ENCODE measurements around the gene SYT7. TPM values are rescaled to one million over a fixed set of nuclear protein-coding genes. Genes with fewer than 3 reads are reported as not detected.

Gene SYT7
- total RNA-seq, 1 donor from 2014 or later = 3.4 TPM

DNA sequence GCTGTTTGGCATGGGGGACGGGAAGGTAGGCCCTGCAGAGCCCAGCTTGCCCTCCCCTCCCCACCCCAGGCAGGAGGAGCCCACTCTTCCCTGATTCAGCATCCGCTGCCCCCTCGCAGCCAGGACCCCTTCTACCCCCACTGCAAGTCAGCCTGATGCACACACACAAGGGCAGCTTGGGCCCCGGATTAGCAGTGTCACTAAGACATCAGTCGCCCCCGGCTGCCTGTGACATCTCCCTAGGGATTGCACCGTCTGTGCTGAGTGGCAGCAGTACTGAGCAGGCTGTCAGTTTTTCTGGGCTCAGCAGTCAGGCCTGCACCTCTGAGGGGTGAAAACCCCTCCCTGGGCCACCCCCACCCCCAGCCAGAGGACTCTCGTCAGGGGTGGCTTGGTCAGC, 30.4 kb upstream of the SYT7 start:
- Histone ChIP-seq H3K4me1 (no peaks in the 10 kb centered on the region), H3K4me3 (no peak overlapping the region), H3K27ac (no peak overlapping the region), H3K9me3 (no peaks in the 10 kb centered on the region), H3K27me3 (no peaks in the 10 kb centered on the region), H3K36me3 (no peaks in the 10 kb centered on the region)
- TF ChIP-seq CTCF (IDR thresholded peaks at IDR 0.05) (no peak), POLR2A (IDR thresholded peaks at IDR 0.05) (no peak), POLR2AphosphoS5 (IDR thresholded peaks at IDR 0.05; ENCODE audit: insufficient read depth in 1 of 2, low read depth in 1 of 2) (no peak)
- intact Hi-C loops (cut with DNase I) = no loop called here
- no peak for DNase-seq (ENCODE audit: extremely low spot score in 2 of 2)

GRCh38 chr11:61610905-61611304, 30.0 kb upstream of the SYT7 start:
- no peaks in the 10 kb centered on the region for H3K27me3 ChIP-seq
- H3K36me3 ChIP-seq = no peaks in the 10 kb centered on the region
- intact Hi-C loops (cut with DNase I) = no loop called here
- H3K4me3 ChIP-seq = no peak overlapping the region
- H3K9me3 ChIP-seq = no peaks in the 10 kb centered on the region
- no peak overlapping the region for H3K27ac ChIP-seq
- TF ChIP-seq CTCF (IDR thresholded peaks at IDR 0.05) = no peak
- TF ChIP-seq POLR2AphosphoS5 (IDR thresholded peaks at IDR 0.05; ENCODE audit: insufficient read depth in 1 of 2, low read depth in 1 of 2) = no peak
- TF ChIP-seq POLR2A (IDR thresholded peaks at IDR 0.05) = no peak
- H3K4me1 ChIP-seq = no peaks in the 10 kb centered on the region
- no peak for DNase-seq (ENCODE audit: extremely low spot score in 2 of 2)

DNA sequence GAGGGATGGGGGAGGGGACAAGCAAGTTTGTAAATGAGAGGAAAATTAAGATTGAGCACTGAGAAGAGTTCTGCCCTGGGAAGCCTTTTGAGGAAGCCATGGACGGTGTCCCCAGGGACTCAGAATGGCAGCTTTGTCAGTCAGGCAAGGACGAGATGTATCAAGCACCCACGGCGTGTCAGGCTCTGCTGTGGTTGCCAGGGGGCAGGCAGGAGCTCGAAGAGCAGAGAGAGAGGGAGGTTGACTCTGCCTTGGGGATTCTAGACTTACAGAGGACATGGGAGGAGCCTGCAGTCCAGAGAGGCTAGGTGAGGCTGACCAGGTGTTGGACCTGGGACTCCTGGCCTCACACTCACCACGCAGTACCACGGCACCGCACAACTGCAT, 29.1 kb upstream of the SYT7 start:
- TF ChIP-seq POLR2A (IDR thresholded peaks at IDR 0.05) = no peak
- no peak for TF ChIP-seq CTCF (IDR thresholded peaks at IDR 0.05)
- TF ChIP-seq POLR2AphosphoS5 (IDR thresholded peaks at IDR 0.05; ENCODE audit: insufficient read depth in 1 of 2, low read depth in 1 of 2) = no peak
- Histone ChIP-seq H3K27me3 (no peaks in the 10 kb centered on the region), H3K36me3 (no peaks in the 10 kb centered on the region), H3K4me3 (no peak overlapping the region), H3K27ac (no peak overlapping the region), H3K9me3 (no peaks in the 10 kb centered on the region), H3K4me1 (no peaks in the 10 kb centered on the region)
- intact Hi-C loops (cut with DNase I) = no loop called here
- no peak for DNase-seq (ENCODE audit: extremely low spot score in 2 of 2)

GRCh38 chr11:61609000-61609979, 28.4 kb upstream of the SYT7 start:
- no peak overlapping the region for H3K27ac ChIP-seq
- H3K9me3 ChIP-seq = no peaks in the 10 kb centered on the region
- intact Hi-C loops (cut with DNase I) = no loop called here
- TF ChIP-seq CTCF (IDR thresholded peaks at IDR 0.05) (no peak), POLR2AphosphoS5 (IDR thresholded peaks at IDR 0.05; ENCODE audit: insufficient read depth in 1 of 2, low read depth in 1 of 2) (no peak), POLR2A (IDR thresholded peaks at IDR 0.05) (no peak)
- no peaks in the 10 kb centered on the region for H3K36me3 ChIP-seq
- H3K4me3 ChIP-seq = no peak overlapping the region
- no peak for DNase-seq (ENCODE audit: extremely low spot score in 2 of 2)
- H3K27me3 ChIP-seq = no peaks in the 10 kb centered on the region
- H3K4me1 ChIP-seq = no peaks in the 10 kb centered on the region
